GM12878 (cell line): ENCODE data around the gene CHMP4B. TPM values are rescaled to one million over a fixed set of nuclear protein-coding genes. Genes with fewer than 3 reads are reported as not detected.

ENCODE experiments used
- ATAC-seq: fragments of 200-7000 bp; cut with Tn5 transposase; 3 replicates; pipeline ENCODE4 v1.9.1; 2020; ENCODE audit warnings: mild to moderate bottlenecking, moderate library complexity
- BruUV-seq: library from RNA; stranded (reverse); fragments of 400-500 nt; replicated peaks from 2 replicates; lab custom pipeline; 2021; lab: Mats Ljungman, UMichigan
- CTCF ChIA-PET: fragments of 300-600 bp; sonication (Branson Sonifier 250); formaldehyde crosslinking; extraction: SDS; loops from one replicate; lab custom pipeline; 2021; ENCODE audit warnings: inconsistent platforms; lab: Yijun Ruan, JAX
- POLR2A ChIA-PET: fragments of 350-600 bp; formaldehyde crosslinking; extraction: SDS; loops from one replicate; lab custom pipeline; 2021; ENCODE audit warnings: inconsistent platforms; lab: Charles Lee
- RAD21 ChIA-PET: fragments of 300-600 bp; sonication (Branson Sonifier 250); formaldehyde crosslinking; loops from one replicate; lab custom pipeline; 2023; ENCODE audit warnings: antibody characterized with exemption; ENCODE audit not compliant: unreplicated experiment; lab: Charles Lee
- SMC1A ChIA-PET: fragments of 300-600 bp; sonication (Branson Sonifier 250); formaldehyde crosslinking; loops from one replicate; lab custom pipeline; 2023; ENCODE audit not compliant: unreplicated experiment, uncharacterized antibody; lab: Charles Lee
- DNase-seq: peaks from one replicate; pipeline ENCODE4 v3.0.0-alpha.2; 2011; ENCODE audit warnings: low read depth, low spot score
- FAIRE-seq: peaks from 3 replicates; lab custom pipeline; 2011; peaks lifted over from hg19 to GRCh38; lab: Jason Lieb, UNC
- H2AFZ ChIP-seq: 2 replicates; pipeline ENCODE4 v1.6.0; 2011; ENCODE audit warnings: low read depth, low read length, control low read depth; ENCODE audit not compliant: control insufficient read depth
- H3K27ac ChIP-seq: 2 replicates; pipeline ENCODE4 v1.5.1; 2011; ENCODE audit warnings: control low read depth; ENCODE audit not compliant: control insufficient read depth, insufficient read depth
- H3K27me3 ChIP-seq, 2 experiments: replicated peaks in 1 of 2; 2 replicates each; pipeline versions ENCODE4 v1.6.0 to v1.6.1; 2011; ENCODE audit warnings: low read length in 1 of 2; ENCODE audit not compliant: control insufficient read depth in 2 of 2, insufficient read depth in 2 of 2
- H3K36me3 ChIP-seq, 2 experiments: 2 replicates each; pipeline ENCODE4 v1.5.1; 2011; ENCODE audit warnings: low read length in 1 of 2; ENCODE audit not compliant: control insufficient read depth in 2 of 2, insufficient read depth in 2 of 2
- H3K4me1 ChIP-seq: 2 replicates; pipeline ENCODE4 v1.6.1; 2011; ENCODE audit warnings: mild to moderate bottlenecking, low read length, moderate library complexity, mixed read lengths; ENCODE audit not compliant: control insufficient read depth, insufficient read depth
- H3K4me2 ChIP-seq: 2 replicates; pipeline ENCODE4 v1.6.0; 2011; ENCODE audit warnings: control low read depth; ENCODE audit not compliant: control insufficient read depth, insufficient read depth
- H3K4me3 ChIP-seq: fragments of 200-600 bp; sonication (generic); 2 replicates; pipeline ENCODE4 v1.5.1; 2016
- H3K79me2 ChIP-seq: 2 replicates; pipeline ENCODE4 v1.6.0; 2011; ENCODE audit warnings: low read length; ENCODE audit not compliant: control insufficient read depth, insufficient read depth
- H3K9ac ChIP-seq: 2 replicates; pipeline ENCODE4 v1.8.0; 2011; ENCODE audit warnings: low read length, control low read depth, mixed read lengths; ENCODE audit not compliant: control insufficient read depth, insufficient read depth
- H3K9me3 ChIP-seq: replicated peaks from 3 replicates; pipeline ENCODE4 v1.5.1; 2011; ENCODE audit warnings: mild to moderate bottlenecking, low read length; ENCODE audit not compliant: control insufficient read depth, insufficient read depth
- H4K20me1 ChIP-seq: 2 replicates; pipeline ENCODE4 v1.6.0; 2011; ENCODE audit not compliant: control insufficient read depth, insufficient read depth
- CTCF ChIP-seq, 3 experiments: IDR thresholded peaks in 2 of 3; conservative IDR thresholded peaks in 1 of 3; 2 replicates each; pipeline ENCODE4 v1.5.1; 2011; ENCODE audit warnings: low read depth in 3 of 3, low read length in 3 of 3, mild to moderate bottlenecking in 3 of 3, control low read depth in 2 of 3, moderate library complexity in 2 of 3, inconsistent platforms in 1 of 3, mixed read lengths in 1 of 3; ENCODE audit not compliant: control insufficient read depth in 2 of 3, insufficient read depth in 1 of 3; ENCODE audit errors: extremely low read depth in 1 of 3
- IRF3 ChIP-seq: fragments of 450-650 bp; IDR thresholded peaks from 2 replicates; pipeline ENCODE4 v1.6.1; 2014; ENCODE audit warnings: mild to moderate bottlenecking
- RELA ChIP-seq: fragments of 450-650 bp; IDR thresholded peaks from 2 replicates; pipeline ENCODE4 v1.8.0; 2014; ENCODE audit warnings: borderline replicate concordance; ENCODE audit not compliant: partially characterized antibody
- WGBS: methylation state at CpG from one replicate; pipeline ENCODE4 v1.1.6; 2016; ENCODE audit warnings: low lambda C conversion rate; ENCODE audit not compliant: insufficient replicate concordance, insufficient coverage; ENCODE audit errors: missing lambda C conversion rate; 5-methylcytosine and 5-hydroxymethylcytosine counted together
- in situ Hi-C: fragments of 300-500 bp; cut with MboI; formaldehyde crosslinking; loops from 9 replicates; pipeline ENCODE4 v1.14.3; 2018; ENCODE audit warnings: mixed read lengths
- intact Hi-C: fragments of 100-400 bp; cut with micrococcal nuclease; formaldehyde crosslinking; loops from one replicate; pipeline ENCODE4 v1.14.2; 2022; ENCODE audit not compliant: unreplicated experiment
- polyA plus RNA-seq, 11 experiments: library from polyadenylated mRNA; depleted of rRNA in 4 of 11; unstranded in 6 of 11; stranded (reverse) in 5 of 11; fragments of >200 nt; fragmentation: Nextera tagmentation in 4 of 11; fragmentation: Illumina TruSeq in 1 of 11; extraction: Ambion mirVana in 4 of 11; extraction: Trizol in 1 of 11; gene quantifications; 1 replicate in 1 of 11; 2 replicates in 10 of 11; pipeline versions ENCODE4 v1.2.1 to v1.2.3, GENCODE V29; 2011 to 2016; ENCODE audit warnings: inconsistent platforms in 2 of 11, missing spikeins in 2 of 11, low read depth in 1 of 11
- total RNA-seq, 4 experiments: library from RNA; depleted of rRNA in 3 of 4; stranded (reverse); fragments of >200 nt in 3 of 4; fragmentation: Illumina TruSeq in 1 of 4; extraction: Trizol in 1 of 4; gene quantifications; 2 replicates each; pipeline versions ENCODE4 v1.2.1 to v1.2.3, GENCODE V29; 2013 to 2021

CHMP4B gene
- total and polyA plus RNA-seq, 10 of the 15 experiments (the other 5 are each of a cell fraction or from before 2014, with no cell fraction given) = 4.2 to 118 (median 49.6) TPM

- no peak for TF ChIP-seq CTCF (IDR thresholded peaks at IDR 0.05 in 2 of 3, conservative IDR thresholded peaks at IDR 0.05 in 1 of 3; ENCODE audit: control insufficient read depth in 2 of 3, extremely low read depth in 1 of 3, insufficient read depth in 1 of 3, low read depth in 3 of 3, low read length in 3 of 3)
- no peak for TF ChIP-seq RELA
- TF ChIP-seq, all 136 proteins: peak for 0
Measured at GRCh38 chr20:33783818-33784217, 27.3 kb upstream of the CHMP4B start (continued).

DNA sequence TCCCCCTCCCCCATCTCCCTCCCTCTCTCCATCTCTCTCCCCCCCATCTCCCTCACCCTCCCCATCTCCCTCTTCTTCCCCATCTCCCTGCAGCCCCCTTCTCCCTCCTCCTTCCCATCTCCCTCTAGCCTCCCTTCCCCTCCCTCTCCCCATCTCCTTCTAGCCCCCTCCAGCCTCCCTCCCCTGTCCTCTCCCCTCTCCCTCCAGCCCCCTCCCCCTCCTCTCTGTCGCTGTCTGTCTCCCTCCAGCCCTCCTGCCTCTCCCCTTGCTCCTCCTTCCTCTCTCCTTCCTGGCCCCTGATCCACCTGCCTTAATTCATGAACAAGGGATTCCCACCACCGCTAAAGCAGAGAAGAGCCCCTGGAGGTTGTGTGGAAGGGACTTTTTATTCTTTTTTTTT lies 26.9 kb upstream of the CHMP4B start:
- no peak for DNase-seq
- Histone ChIP-seq H3K4me2 (no peak overlapping the region), H2AFZ (no peak overlapping the region), H3K4me1 (peaks cover 28% of the 10 kb centered on the region), H3K79me2 (no peaks in the 10 kb centered on the region), H3K27ac (no peak overlapping the region), H3K9me3 (no peaks in the 10 kb centered on the region), H3K9ac (no peak overlapping the region), H3K27me3 (no peaks in the 10 kb centered on the region), H3K4me3 (no peak overlapping the region), H3K36me3 (no peaks in the 10 kb centered on the region; a peak in 1 of 4 replicates), H4K20me1 (no peaks in the 10 kb centered on the region)
- ChIA-PET RAD21 (no interaction called here), POLR2A (no interaction called here), SMC1A (no interaction called here), CTCF (no interaction called here)
- 100% methylated on average over 1 of the region's 2 CpGs for WGBS
- no peak for FAIRE-seq
- BruUV-seq = no TSS peak
- intact Hi-C loops (no loop called here), in situ Hi-C loops (no loop called here)
- TF ChIP-seq IRF3 = no peak
- ATAC-seq = no peak
